IMR-90 (cell line): ENCODE measurements around the gene MAPK8IP3. TPM values are rescaled to one million over a fixed set of nuclear protein-coding genes. Genes with fewer than 3 reads are reported as not detected.

ENCODE experiments used
- ATAC-seq: fragments of 200-7000 bp; cut with Tn5 transposase; 2 replicates; pipeline ENCODE4 v1.9.1; 2020; ENCODE audit warnings: low read depth, mild to moderate bottlenecking, moderate library complexity
- BruUV-seq: library from RNA; stranded (reverse); fragments of 400-500 nt; replicated peaks from 2 replicates; lab custom pipeline; 2021; lab: Mats Ljungman, UMichigan
- CTCF ChIA-PET: fragments of 300-600 bp; formaldehyde crosslinking; extraction: SDS; loops from one replicate; lab custom pipeline; 2021; ENCODE audit warnings: antibody characterized with exemption; lab: Yijun Ruan, JAX
- POLR2A ChIA-PET: fragments of 300-600 bp; sonication (Branson Sonifier 250); formaldehyde crosslinking; loops from one replicate; lab custom pipeline; 2022; ENCODE audit warnings: antibody characterized with exemption; ENCODE audit not compliant: unreplicated experiment; lab: Charles Lee
- DNase-seq: peaks from one replicate; pipeline ENCODE4 v3.0.0; 2013
- H2AFZ ChIP-seq: replicated peaks from 2 replicates; pipeline ENCODE3; 2013; ENCODE audit warnings: low read length, mild to moderate bottlenecking; ENCODE audit not compliant: poor library complexity
- H2AK5ac ChIP-seq: 2 replicates; pipeline ENCODE4 v1.6.1; 2013; ENCODE audit warnings: low read depth, low read length, inconsistent platforms
- H2AK9ac ChIP-seq: replicated peaks from 2 replicates; pipeline ENCODE3; 2013; ENCODE audit warnings: mild to moderate bottlenecking, low read depth, low read length, moderate library complexity; ENCODE audit not compliant: poor library complexity
- H2BK120ac ChIP-seq: 2 replicates; pipeline ENCODE4 v1.6.1; 2013; ENCODE audit warnings: low read depth, low read length, inconsistent platforms
- H2BK15ac ChIP-seq: 3 replicates; pipeline ENCODE4 v1.6.1; 2013; ENCODE audit warnings: low read depth, low read length, inconsistent platforms
- H2BK20ac ChIP-seq: 2 replicates; pipeline ENCODE4 v1.6.1; 2013; ENCODE audit warnings: low read depth, mild to moderate bottlenecking, inconsistent platforms, low read length, moderate library complexity
- H2BK5ac ChIP-seq: 2 replicates; pipeline ENCODE4 v1.6.1; 2013; ENCODE audit warnings: mild to moderate bottlenecking, low read depth, low read length, inconsistent platforms; ENCODE audit not compliant: poor library complexity, severe bottlenecking
- H3K14ac ChIP-seq: replicated peaks from 2 replicates; pipeline ENCODE4 v1.6.1; 2013; ENCODE audit warnings: low read depth, low read length, inconsistent platforms
- H3K18ac ChIP-seq: 2 replicates; pipeline ENCODE4 v1.6.1; 2013; ENCODE audit warnings: low read depth, low read length, control low read depth
- H3K23ac ChIP-seq: 2 replicates; pipeline ENCODE4 v1.6.1; 2013; ENCODE audit warnings: low read depth, low read length, inconsistent platforms
- H3K27ac ChIP-seq: 2 replicates; pipeline ENCODE4 v1.5.1; 2013; ENCODE audit warnings: mild to moderate bottlenecking, control low read depth, low read length; ENCODE audit not compliant: insufficient read depth
- H3K27me3 ChIP-seq: 2 replicates; pipeline ENCODE4 v1.6.1; 2013; ENCODE audit warnings: low read length; ENCODE audit not compliant: control insufficient read depth, insufficient read depth
- H3K36me3 ChIP-seq: 2 replicates; pipeline ENCODE4 v1.6.1; 2013; ENCODE audit warnings: low read length, mixed read lengths; ENCODE audit not compliant: control insufficient read depth, insufficient read depth
- H3K4ac ChIP-seq: 2 replicates; pipeline ENCODE4 v1.6.1; 2013; ENCODE audit warnings: low read depth, low read length, inconsistent platforms
- H3K4me1 ChIP-seq: 2 replicates; pipeline ENCODE4 v1.6.1; 2013; ENCODE audit warnings: low read length, mixed read lengths; ENCODE audit not compliant: control insufficient read depth, insufficient read depth
- H3K4me2 ChIP-seq: 2 replicates; pipeline ENCODE4 v1.6.1; 2013; ENCODE audit warnings: low read depth, mild to moderate bottlenecking, control low read depth, low read length, moderate library complexity
- H3K4me3 ChIP-seq: 2 replicates; pipeline ENCODE4 v1.5.1; 2013; ENCODE audit warnings: low read depth, mild to moderate bottlenecking, control low read depth, low read length, moderate library complexity; ENCODE audit not compliant: insufficient read depth
- H3K56ac ChIP-seq: 2 replicates; pipeline ENCODE4 v1.6.1; 2013; ENCODE audit warnings: low read length, inconsistent platforms; ENCODE audit not compliant: insufficient read depth; ENCODE audit errors: extremely low read depth
- H3K79me1 ChIP-seq, 2 experiments: 2 replicates each; pipeline ENCODE4 v1.6.1; 2013; ENCODE audit warnings: low read length in 2 of 2, inconsistent platforms in 1 of 2, low read depth in 1 of 2
- H3K9ac ChIP-seq: 2 replicates; pipeline ENCODE4 v1.6.1; 2013; ENCODE audit warnings: low read depth, low read length, control low read depth
- H3K9me1 ChIP-seq: 2 replicates; pipeline ENCODE4 v1.6.1; 2013; ENCODE audit warnings: low read length, inconsistent platforms; ENCODE audit not compliant: insufficient read depth
- H3K9me3 ChIP-seq: 2 replicates; pipeline ENCODE4 v1.6.1; 2013; ENCODE audit warnings: low read length; ENCODE audit not compliant: control insufficient read depth, insufficient read depth
- H4K20me1 ChIP-seq: 2 replicates; pipeline ENCODE4 v1.6.1; 2013; ENCODE audit warnings: low read length, inconsistent platforms; ENCODE audit not compliant: insufficient read depth
- H4K5ac ChIP-seq: 2 replicates; pipeline ENCODE4 v1.6.1; 2013; ENCODE audit warnings: mild to moderate bottlenecking, low read depth, low read length, control low read depth
- H4K8ac ChIP-seq, 2 experiments: 2 replicates each; pipeline ENCODE4 v1.6.1; 2013; ENCODE audit warnings: low read depth in 2 of 2, low read length in 2 of 2, control low read depth in 1 of 2, inconsistent platforms in 1 of 2
- H4K91ac ChIP-seq: 2 replicates; pipeline ENCODE4 v1.6.1; 2013; ENCODE audit warnings: low read depth, low read length, inconsistent platforms; ENCODE audit not compliant: insufficient read depth
- CEBPB ChIP-seq: IDR thresholded peaks from 2 replicates; pipeline ENCODE4 v1.6.1; 2012; ENCODE audit warnings: low read depth, low read length, improper control_type of control experiment
- FOS ChIP-seq: fragments of 150-350 bp; IDR thresholded peaks from 2 replicates; pipeline ENCODE4 v1.6.1; 2016; ENCODE audit warnings: low read depth, low read length
- MAFK ChIP-seq: IDR thresholded peaks from 2 replicates; pipeline ENCODE4 v1.6.1; 2012; ENCODE audit warnings: low read depth, low read length, improper control_type of control experiment
- WGBS, 2 experiments: methylation state at CpG; one replicate each; pipeline versions ENCODE4 v1.1.5 to v1.1.7; 2013; ENCODE audit warnings: missing lambda C conversion rate in 2 of 2; ENCODE audit not compliant: insufficient read length in 1 of 2; ENCODE audit errors: extremely low coverage in 2 of 2; 5-methylcytosine and 5-hydroxymethylcytosine counted together
- dilution Hi-C: fragments of 300-500 bp; cut with HindIII; formaldehyde crosslinking; loops from one replicate; pipeline ENCODE4 v1.14.3; 2018; ENCODE audit warnings: low sequenced_read_pairs; ENCODE audit not compliant: unreplicated experiment
- in situ Hi-C: fragments of 300-500 bp; cut with MboI; formaldehyde crosslinking; loops from 3 replicates; pipeline ENCODE4 v1.14.3; 2019; ENCODE audit warnings: low sequenced_read_pairs, inconsistent platforms, mixed read lengths
- intact Hi-C: fragments of 100-400 bp; cut with micrococcal nuclease; formaldehyde crosslinking; loops from 2 replicates; pipeline ENCODE4 v1.10.0; 2022
- polyA plus RNA-seq, 3 experiments: library from polyadenylated mRNA; depleted of rRNA; stranded (reverse); fragments of >200 nt; gene quantifications; 2 replicates each; pipeline ENCODE4 v1.2.3, GENCODE V29; 2012; ENCODE audit warnings: low replicate concordance in 1 of 3
- total RNA-seq: library from RNA; depleted of rRNA; stranded (reverse); fragments of >200 nt; gene quantifications from 2 replicates; pipeline ENCODE4 v1.2.3, GENCODE V29; 2012

Gene MAPK8IP3
- total and polyA plus RNA-seq, 2 of the 4 experiments (the other 2 are of a cell fraction), result 17.0 to 69.1 TPM

- Histone ChIP-seq H4K5ac (no peak overlapping the region), H3K14ac (no peak overlapping the region), H3K9me3 (no peaks in the 10 kb centered on the region), H3K4me2 (no peak overlapping the region), H2BK15ac (no peak overlapping the region), H2AFZ (no peak overlapping the region), H2AK5ac (no peak overlapping the region), H2BK20ac (no peak overlapping the region), H3K9ac (no peak overlapping the region), H4K8ac (no peak overlapping the region), H3K27ac (no peak overlapping the region), H3K23ac (no peak overlapping the region), H2AK9ac (no peak overlapping the region), H3K36me3 (peaks cover 64% of the 10 kb centered on the region), H3K4ac (no peak overlapping the region), H3K9me1 (no peaks in the 10 kb centered on the region), H3K56ac (no peak overlapping the region), H3K4me3 (no peak overlapping the region), H3K79me1 (0 out of 4 replicates have a peak, but pooled peaks cover 0 to 4% of the 10 kb centered on the region in 2 experiments), H2BK5ac (no peak overlapping the region), H3K4me1 (no peaks in the 10 kb centered on the region), H2BK120ac (no peak overlapping the region), H3K27me3 (no peaks in the 10 kb centered on the region), H4K91ac (no peak overlapping the region), H3K18ac (no peak overlapping the region), H4K20me1 (no peaks in the 10 kb centered on the region)
- 97% methylated on average over 10 of the region's 21 CpGs; no CpG with 5 or more reads in 1 of the 2 experiments for WGBS, 2 experiments
- in situ Hi-C loops, result no loop called here
- intact Hi-C loops, result no loop called here
- POLR2A ChIA-PET, result no interaction called here
- BruUV-seq, result no TSS peak
- ATAC-seq (no peak), DNase-seq (no peak)
- no peak for TF ChIP-seq CEBPB
- TF ChIP-seq MAFK, result no peak
- no peak for TF ChIP-seq FOS
- dilution Hi-C loops, result no loop called here
- CTCF ChIA-PET, result no interaction called here
These were observed 53.5 kb downstream of the MAPK8IP3 start for GRCh38 chr16:1759511-1759910.
